MM.1S (cell line): ENCODE data around the gene PLPP6.

Experiments
- EZH2 ChIP-seq: fragments of 300-600 bp; sonication (generic); optimal IDR thresholded peaks from 2 replicates; pipeline ENCODE3; 2017; ENCODE audit warnings: low read depth, mild to moderate bottlenecking, antibody characterized with exemption, low read length, mixed read lengths
- TF ChIP-seq, protein P1 (sequence below): fragments of 300-600 bp; sonication (generic); IDR thresholded peaks from 2 replicates; pipeline ENCODE4 v1.5.1; 2016; ENCODE audit warnings: antibody characterized with exemption, low read length, mixed read lengths

DNA sequence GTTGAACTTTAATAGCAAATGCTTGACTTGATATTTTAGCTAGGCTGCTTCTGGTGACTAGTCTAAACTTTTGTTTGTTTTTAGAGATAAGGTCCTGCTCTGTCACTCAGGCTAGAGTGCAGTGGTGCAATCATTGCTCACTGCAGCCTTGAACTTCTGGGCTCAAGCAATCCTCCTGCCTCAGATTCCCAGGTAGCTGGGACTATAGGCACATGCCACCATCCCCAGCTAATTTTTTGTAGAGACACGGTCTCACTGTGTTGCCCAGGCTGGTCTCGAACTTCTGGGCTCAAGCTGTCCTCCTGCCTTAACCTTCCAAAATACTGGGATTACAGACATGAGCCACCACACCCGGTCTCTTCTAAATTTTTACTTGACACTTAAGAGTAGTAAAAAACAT, 38.0 kb downstream of the PLPP6 start:
- TF ChIP-seq, protein P1, sequence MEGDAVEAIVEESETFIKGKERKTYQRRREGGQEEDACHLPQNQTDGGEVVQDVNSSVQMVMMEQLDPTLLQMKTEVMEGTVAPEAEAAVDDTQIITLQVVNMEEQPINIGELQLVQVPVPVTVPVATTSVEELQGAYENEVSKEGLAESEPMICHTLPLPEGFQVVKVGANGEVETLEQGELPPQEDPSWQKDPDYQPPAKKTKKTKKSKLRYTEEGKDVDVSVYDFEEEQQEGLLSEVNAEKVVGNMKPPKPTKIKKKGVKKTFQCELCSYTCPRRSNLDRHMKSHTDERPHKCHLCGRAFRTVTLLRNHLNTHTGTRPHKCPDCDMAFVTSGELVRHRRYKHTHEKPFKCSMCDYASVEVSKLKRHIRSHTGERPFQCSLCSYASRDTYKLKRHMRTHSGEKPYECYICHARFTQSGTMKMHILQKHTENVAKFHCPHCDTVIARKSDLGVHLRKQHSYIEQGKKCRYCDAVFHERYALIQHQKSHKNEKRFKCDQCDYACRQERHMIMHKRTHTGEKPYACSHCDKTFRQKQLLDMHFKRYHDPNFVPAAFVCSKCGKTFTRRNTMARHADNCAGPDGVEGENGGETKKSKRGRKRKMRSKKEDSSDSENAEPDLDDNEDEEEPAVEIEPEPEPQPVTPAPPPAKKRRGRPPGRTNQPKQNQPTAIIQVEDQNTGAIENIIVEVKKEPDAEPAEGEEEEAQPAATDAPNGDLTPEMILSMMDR = no peak
- TF ChIP-seq EZH2 = no peak
